ENCODE data around the gene EMC8. TPM values are rescaled to one million over a fixed set of nuclear protein-coding genes. Genes with fewer than 3 reads are reported as not detected.

The EMC8 gene
- total and polyA plus RNA-seq, 8 donors, result 1.8 to 38.8 (median 16.4) TPM

DNA sequence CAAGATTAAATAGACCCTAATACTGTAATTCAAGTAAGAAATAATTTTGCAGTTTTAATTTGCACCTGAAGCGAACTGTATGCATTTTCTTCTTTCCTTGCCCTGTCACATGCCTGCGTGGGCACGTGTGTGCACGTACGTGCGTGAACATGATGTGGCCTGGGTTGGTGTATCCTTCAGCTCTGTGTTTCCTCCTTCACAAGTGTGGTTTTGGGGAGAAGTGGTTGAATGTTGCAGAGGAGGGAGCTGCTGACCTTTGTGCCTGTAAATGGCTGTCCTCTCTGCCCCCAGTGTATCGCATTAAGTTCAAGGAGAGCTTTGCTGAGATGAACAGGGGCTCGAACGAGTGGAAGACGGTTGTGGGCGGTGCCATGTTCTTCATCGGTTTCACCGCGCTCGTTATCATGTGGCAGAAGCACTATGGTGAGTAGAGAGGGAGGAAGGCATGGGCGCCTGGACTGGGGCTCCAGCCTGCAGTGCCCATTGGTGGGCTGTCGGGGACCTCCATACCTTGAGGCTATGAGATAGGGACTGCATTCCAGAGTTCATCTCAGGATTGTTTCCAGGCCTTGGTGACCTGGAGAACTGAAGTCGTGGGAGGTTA, 6.2 kb upstream of the EMC8 start:
- peaks cover 9 to 23% (median 13%) of the 10 kb centered on the region in 4 donors for H3K4me1 ChIP-seq
- peaks cover 0 to 5% (median 0%) of the 10 kb centered on the region in 3 donors for H3K27me3 ChIP-seq
- no peaks in the 10 kb centered on the region for H3K9me3 ChIP-seq
- intact Hi-C loops (cut with DNase I; ENCODE audit: low total_unique reads), result no loop called here
- no peak overlapping the region for H3K4me3 ChIP-seq
- H3K27ac ChIP-seq, result no peak overlapping the region
- TF ChIP-seq POLR2AphosphoS5 (IDR thresholded peaks at IDR 0.05) (no peak), EP300 (IDR thresholded peaks at IDR 0.05) (no peak), POLR2A (IDR thresholded peaks at IDR 0.05) (no peak)
- TF ChIP-seq, protein P1, sequence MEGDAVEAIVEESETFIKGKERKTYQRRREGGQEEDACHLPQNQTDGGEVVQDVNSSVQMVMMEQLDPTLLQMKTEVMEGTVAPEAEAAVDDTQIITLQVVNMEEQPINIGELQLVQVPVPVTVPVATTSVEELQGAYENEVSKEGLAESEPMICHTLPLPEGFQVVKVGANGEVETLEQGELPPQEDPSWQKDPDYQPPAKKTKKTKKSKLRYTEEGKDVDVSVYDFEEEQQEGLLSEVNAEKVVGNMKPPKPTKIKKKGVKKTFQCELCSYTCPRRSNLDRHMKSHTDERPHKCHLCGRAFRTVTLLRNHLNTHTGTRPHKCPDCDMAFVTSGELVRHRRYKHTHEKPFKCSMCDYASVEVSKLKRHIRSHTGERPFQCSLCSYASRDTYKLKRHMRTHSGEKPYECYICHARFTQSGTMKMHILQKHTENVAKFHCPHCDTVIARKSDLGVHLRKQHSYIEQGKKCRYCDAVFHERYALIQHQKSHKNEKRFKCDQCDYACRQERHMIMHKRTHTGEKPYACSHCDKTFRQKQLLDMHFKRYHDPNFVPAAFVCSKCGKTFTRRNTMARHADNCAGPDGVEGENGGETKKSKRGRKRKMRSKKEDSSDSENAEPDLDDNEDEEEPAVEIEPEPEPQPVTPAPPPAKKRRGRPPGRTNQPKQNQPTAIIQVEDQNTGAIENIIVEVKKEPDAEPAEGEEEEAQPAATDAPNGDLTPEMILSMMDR (IDR thresholded peaks at IDR 0.05), result no peak
- DNase-seq, result no peak
- 80 to 89% (median 85%) methylated on average over 17 to 18 of the region's 18 CpGs for whole genome bisulfite sequencing, 5 donors
- peaks cover 57 to 63% (median 62%) of the 10 kb centered on the region in 4 donors for H3K36me3 ChIP-seq

DNA sequence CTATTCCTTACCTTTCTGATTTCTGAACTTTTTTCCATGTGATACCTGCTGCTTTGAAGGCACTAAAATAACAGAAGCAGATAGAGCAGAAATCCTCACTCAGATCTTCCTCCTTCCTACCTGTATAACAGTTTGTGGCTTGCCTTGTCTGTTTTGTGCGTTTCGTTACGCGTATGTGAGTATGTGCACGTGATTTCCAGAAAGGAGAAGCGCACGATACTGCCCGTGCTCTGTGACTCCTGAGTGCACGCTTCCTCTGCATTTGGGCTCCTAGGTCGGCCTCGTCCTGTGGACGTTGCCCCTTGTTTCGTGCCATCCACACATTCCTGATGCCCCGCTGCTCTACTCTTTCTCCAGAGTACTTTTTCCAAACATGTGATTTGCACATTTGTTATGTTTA, 4.2 kb upstream of the EMC8 start:
- 70 to 83% (median 72%) methylated on average over 13 to 14 of the region's 14 CpGs for WGBS, 5 donors
- Histone ChIP-seq H3K27ac (no peak overlapping the region), H3K9me3 (no peaks in the 10 kb centered on the region), H3K36me3 (peaks cover 57 to 63% (median 62%) of the 10 kb centered on the region in 4 donors), H3K27me3 (no peaks in the 10 kb centered on the region), H3K4me3 (no peak overlapping the region), H3K4me1 (peaks cover 14 to 31% (median 25%) of the 10 kb centered on the region in 4 donors)
- DNase-seq, result no peak
- TF ChIP-seq POLR2A (IDR thresholded peaks at IDR 0.05), result no peak
- TF ChIP-seq POLR2AphosphoS5 (IDR thresholded peaks at IDR 0.05), result no peak
- TF ChIP-seq EP300 (IDR thresholded peaks at IDR 0.05), result no peak
- TF ChIP-seq, protein P1 (IDR thresholded peaks at IDR 0.05), result no peak
- intact Hi-C loops (cut with DNase I; ENCODE audit: low total_unique reads), result no loop called here

DNA sequence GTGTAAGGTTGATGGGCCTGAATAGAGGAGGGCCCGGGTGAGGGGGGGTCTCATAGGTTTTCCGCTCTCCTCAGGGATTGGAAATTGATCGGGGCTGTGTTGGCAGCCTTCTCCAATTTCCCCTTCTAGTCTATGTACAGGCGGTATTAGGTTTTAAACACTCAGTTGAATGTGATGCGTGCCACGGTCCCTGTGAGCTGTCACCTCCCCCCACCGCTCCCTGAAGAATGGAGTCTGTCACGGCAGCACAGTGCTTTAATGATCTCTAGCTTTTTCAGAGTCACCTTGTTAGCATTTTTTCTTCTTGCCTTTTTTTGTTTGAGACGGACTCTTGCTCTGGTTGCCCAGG, 951 bp upstream of the EMC8 start:
- H3K9me3 ChIP-seq, result no peaks in the 10 kb centered on the region
- TF ChIP-seq EP300 (IDR thresholded peaks at IDR 0.05), result no peak
- TF ChIP-seq POLR2A (IDR thresholded peaks at IDR 0.05), result no peak
- TF ChIP-seq, protein P1 (IDR thresholded peaks at IDR 0.05), result no peak
- no peak for TF ChIP-seq POLR2AphosphoS5 (IDR thresholded peaks at IDR 0.05)
- intact Hi-C loops (cut with DNase I; ENCODE audit: low total_unique reads), result no loop called here
- H3K4me3 ChIP-seq, result peak overlapping the region; percentile 62 to 99 (median 89)
- WGBS, 5 donors, result 4 to 20% (median 11%) methylated on average over 8 to 9 of the region's 9 CpGs
- DNase-seq, result no peak
- no peaks in the 10 kb centered on the region for H3K27me3 ChIP-seq
- H3K36me3 ChIP-seq, result peaks cover 52 to 61% (median 60%) of the 10 kb centered on the region in 4 donors
- peak overlapping the region; percentile 90 to 96 (median 91) for H3K27ac ChIP-seq
- peaks cover 19 to 57% (median 42%) of the 10 kb centered on the region in 4 donors for H3K4me1 ChIP-seq

DNA sequence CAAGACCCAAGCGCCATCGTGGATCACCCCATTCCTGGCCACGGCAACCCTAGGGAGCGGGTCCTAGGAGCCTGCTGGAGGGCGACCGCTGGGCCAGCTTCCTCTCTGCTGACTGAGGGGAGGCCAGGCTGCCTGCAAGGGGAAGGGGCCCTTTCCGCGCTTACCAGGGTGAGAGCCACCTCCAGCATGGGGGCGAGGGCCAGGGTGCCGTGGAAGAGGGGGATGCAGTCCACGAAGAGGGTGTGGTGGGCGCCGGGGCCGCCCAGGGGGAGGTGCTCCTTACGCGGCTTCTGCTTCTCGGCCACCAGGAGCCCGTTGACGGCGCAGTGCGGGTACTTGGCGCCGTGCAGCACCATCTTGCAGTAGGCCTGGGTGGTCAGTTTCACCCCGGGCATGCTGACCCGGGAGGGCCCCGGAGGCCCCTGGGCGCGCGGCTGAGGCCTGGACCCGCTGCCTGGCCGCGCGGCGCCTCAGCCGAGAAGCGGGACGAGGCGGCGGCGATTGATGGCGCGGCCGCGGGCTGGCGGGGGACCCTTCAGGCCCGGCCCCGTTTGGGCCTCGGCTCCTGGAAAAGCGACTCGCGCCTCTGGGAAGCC, 345 bp downstream of the EMC8 start:
- H3K4me3 ChIP-seq, result peak overlapping the region; percentile 62 to 99 (median 89)
- intact Hi-C loops (cut with DNase I; ENCODE audit: low total_unique reads), result no loop called here
- no peaks in the 10 kb centered on the region for H3K9me3 ChIP-seq
- DNase-seq, result peak in 1 of 2 donors; percentile 67
- H3K27me3 ChIP-seq, result no peaks in the 10 kb centered on the region
- TF ChIP-seq POLR2A (IDR thresholded peaks at IDR 0.05), result no peak
- TF ChIP-seq, protein P1 (IDR thresholded peaks at IDR 0.05), result no peak
- no peak for TF ChIP-seq POLR2AphosphoS5 (IDR thresholded peaks at IDR 0.05)
- no peak for TF ChIP-seq EP300 (IDR thresholded peaks at IDR 0.05)
- H3K36me3 ChIP-seq, result peaks cover 46 to 61% (median 60%) of the 10 kb centered on the region in 4 donors
- WGBS, 5 donors, result 0% methylated on average over 3 to 51 of the region's 51 CpGs
- peak overlapping the region; percentile 90 to 96 (median 91) for H3K27ac ChIP-seq
- peaks cover 19 to 57% (median 42%) of the 10 kb centered on the region in 4 donors for H3K4me1 ChIP-seq

Data from stomach (tissue), 9 donors.